ENCODE results near the gene TTLL8. TPM values are rescaled to one million over a fixed set of nuclear protein-coding genes. Genes with fewer than 3 reads are reported as not detected.

Gene TTLL8
- total RNA-seq, 3 donors from 2014 or later: not detected

DNA sequence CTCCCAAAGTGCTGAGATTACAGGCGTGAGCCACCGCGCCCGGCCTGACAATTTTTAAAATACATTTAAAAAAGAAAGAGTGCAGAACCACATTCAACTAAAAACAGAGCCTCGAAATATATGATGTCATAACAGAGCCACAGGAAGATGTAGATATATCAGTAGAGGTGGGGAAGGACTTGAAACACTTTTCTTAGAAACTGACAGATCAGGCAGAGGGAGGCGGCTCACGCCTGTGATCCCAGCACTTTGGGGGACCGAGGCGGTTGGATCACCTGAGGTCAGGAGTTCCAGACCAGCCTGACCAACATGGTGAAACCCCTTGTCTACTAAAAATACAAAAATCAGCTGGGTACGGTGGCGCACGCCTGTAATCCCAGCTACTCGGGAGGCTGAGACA lies 20.1 kb upstream of the TTLL8 start:
- DNase-seq (ENCODE audit: low spot score in 2 of 2): no peak
- H3K27ac ChIP-seq: no peak overlapping the region
- no peaks in the 10 kb centered on the region for H3K9me3 ChIP-seq
- no peak for TF ChIP-seq POLR2A (IDR thresholded peaks at IDR 0.05)
- no peak for TF ChIP-seq POLR2AphosphoS5 (IDR thresholded peaks at IDR 0.05)
- TF ChIP-seq, protein P1, sequence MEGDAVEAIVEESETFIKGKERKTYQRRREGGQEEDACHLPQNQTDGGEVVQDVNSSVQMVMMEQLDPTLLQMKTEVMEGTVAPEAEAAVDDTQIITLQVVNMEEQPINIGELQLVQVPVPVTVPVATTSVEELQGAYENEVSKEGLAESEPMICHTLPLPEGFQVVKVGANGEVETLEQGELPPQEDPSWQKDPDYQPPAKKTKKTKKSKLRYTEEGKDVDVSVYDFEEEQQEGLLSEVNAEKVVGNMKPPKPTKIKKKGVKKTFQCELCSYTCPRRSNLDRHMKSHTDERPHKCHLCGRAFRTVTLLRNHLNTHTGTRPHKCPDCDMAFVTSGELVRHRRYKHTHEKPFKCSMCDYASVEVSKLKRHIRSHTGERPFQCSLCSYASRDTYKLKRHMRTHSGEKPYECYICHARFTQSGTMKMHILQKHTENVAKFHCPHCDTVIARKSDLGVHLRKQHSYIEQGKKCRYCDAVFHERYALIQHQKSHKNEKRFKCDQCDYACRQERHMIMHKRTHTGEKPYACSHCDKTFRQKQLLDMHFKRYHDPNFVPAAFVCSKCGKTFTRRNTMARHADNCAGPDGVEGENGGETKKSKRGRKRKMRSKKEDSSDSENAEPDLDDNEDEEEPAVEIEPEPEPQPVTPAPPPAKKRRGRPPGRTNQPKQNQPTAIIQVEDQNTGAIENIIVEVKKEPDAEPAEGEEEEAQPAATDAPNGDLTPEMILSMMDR (IDR thresholded peaks at IDR 0.05): no peak
- intact Hi-C loops (cut with DNase I; ENCODE audit: low total_unique reads): no loop called here
- H3K36me3 ChIP-seq: no peaks in the 10 kb centered on the region
- H3K4me3 ChIP-seq: no peak overlapping the region
- H3K27me3 ChIP-seq: peaks cover 0 to 20% of the 10 kb centered on the region in 2 donors
- no peaks in the 10 kb centered on the region for H3K4me1 ChIP-seq

DNA sequence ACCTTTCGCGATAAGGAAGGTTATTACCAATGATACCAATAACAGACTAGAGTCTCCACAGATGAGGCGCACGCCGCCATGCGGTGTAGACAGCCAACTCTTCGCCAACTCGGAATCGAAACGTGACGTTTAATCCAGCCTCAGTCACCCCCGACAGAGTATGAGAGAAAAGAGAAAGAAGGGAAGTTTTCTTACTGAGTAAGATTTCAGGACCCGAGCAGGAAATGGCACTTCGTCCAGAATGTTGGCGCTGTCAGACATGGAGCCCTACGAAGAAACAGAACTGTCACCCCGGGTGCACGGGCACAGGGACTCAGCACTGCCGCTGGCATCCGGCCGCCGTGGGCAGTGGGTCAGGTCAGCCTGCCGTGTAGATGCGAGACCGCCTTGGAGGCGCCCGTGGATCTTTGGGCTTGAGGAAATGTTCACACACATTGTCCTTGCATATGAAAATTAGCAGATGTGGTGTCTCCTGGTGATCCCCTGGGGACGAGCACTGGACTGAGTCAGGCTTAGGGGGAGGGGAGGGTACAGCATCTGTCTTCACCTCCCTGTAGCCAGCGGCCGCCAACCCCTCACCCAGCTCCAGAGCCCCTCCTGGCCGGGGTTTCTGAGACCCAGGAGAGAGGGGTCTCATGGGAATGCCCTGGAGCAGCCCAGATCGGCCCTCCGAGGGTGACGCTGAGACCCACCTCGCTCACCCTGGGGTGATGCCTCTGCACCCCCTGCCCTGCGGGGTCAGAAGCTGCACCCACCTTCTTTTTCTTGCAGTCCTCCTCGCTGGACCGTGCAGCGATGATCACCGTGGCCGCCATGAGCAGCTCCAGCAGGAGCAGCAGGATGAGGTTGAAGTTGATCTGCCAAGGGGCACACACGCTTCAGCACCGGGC lies 18.8 kb upstream of the TTLL8 start:
- Histone ChIP-seq H3K9me3 (no peaks in the 10 kb centered on the region), H3K36me3 (no peaks in the 10 kb centered on the region), H3K4me1 (no peaks in the 10 kb centered on the region), H3K27me3 (peaks cover 0 to 11% of the 10 kb centered on the region in 2 donors), H3K27ac (no peak overlapping the region), H3K4me3 (no peak overlapping the region)
- intact Hi-C loops (cut with DNase I; ENCODE audit: low total_unique reads): no loop called here
- no peak for DNase-seq (ENCODE audit: low spot score in 2 of 2)
- TF ChIP-seq POLR2AphosphoS5 (IDR thresholded peaks at IDR 0.05): no peak
- no peak for TF ChIP-seq POLR2A (IDR thresholded peaks at IDR 0.05)

DNA sequence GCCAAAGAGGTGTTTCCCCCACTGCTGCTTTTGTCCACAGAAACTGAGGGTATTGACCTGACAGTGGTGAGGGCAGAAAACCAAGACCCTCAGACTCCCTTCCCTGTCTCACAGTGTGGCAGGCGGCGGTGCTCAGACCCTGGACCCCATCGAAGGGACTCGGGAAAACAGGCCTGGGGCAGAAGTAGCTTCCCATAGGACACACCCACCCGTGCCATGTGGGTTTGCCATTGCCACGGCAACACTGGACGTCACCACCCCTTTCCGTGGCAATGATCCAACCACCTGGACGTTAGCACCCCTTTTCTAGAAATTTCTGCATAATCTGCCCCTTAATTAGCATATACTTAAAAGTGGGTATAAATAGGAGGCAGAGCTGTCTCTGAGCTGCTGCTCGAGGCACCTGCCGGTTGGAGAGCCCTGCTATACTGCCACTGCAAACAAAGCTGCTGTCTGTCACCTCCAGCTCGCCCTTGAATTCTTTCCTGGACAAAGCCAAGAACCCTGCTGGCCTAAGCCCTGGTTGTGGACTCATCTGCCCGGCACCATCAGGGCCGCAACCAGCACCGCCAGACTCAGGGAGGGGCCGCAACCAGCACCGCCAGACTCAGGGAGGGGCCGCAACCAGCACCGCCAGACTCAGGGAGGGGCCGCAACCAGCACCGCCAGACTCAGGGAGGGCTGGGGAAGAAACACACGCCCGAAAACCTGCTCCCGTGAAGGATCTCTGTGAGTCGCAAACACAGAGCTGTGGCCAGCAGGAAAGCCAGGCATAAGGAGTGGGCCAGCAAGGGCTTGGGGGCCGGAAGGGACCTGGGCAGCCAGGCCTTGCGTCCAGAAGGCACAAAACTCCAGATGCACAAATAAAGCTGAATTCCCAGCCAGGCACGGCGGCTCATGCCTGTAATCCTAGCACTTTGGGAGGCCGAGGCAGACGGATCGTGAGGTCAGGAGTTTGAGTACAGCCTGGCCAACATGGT lies 16.7 kb upstream of the TTLL8 start:
- H3K27me3 ChIP-seq: peaks cover 0 to 9% of the 10 kb centered on the region in 2 donors
- H3K36me3 ChIP-seq: no peaks in the 10 kb centered on the region
- no peaks in the 10 kb centered on the region for H3K4me1 ChIP-seq
- DNase-seq (ENCODE audit: low spot score in 2 of 2): no peak
- H3K9me3 ChIP-seq: no peaks in the 10 kb centered on the region
- TF ChIP-seq POLR2A (IDR thresholded peaks at IDR 0.05): no peak
- TF ChIP-seq, protein P1 (IDR thresholded peaks at IDR 0.05): no peak
- TF ChIP-seq POLR2AphosphoS5 (IDR thresholded peaks at IDR 0.05): no peak
- intact Hi-C loops (cut with DNase I; ENCODE audit: low total_unique reads): no loop called here
- H3K4me3 ChIP-seq: no peak overlapping the region
- no peak overlapping the region for H3K27ac ChIP-seq

DNA sequence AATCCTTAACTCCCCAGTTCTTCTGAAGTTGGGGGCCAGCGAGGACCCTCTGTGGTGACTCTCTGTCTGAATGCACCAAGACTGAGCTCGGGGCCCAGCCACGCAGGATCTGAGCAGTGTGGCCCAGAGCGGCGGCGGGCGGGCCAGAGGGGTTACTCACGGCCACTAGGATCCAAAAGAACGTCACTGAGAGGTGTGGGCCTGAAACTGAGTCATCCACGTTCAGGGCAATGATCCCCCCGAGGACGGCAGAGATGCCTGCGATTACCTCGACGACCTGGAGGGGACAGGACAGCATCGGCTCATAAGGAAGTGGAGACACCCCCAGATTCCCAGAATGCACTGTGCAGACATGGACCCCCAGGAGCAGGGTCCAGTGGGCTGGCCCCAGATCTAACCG lies 16.0 kb upstream of the TTLL8 start:
- TF ChIP-seq POLR2AphosphoS5 (IDR thresholded peaks at IDR 0.05) (no peak), POLR2A (IDR thresholded peaks at IDR 0.05) (no peak)
- TF ChIP-seq, protein P1 (IDR thresholded peaks at IDR 0.05): no peak
- Histone ChIP-seq H3K4me3 (no peak overlapping the region), H3K36me3 (no peaks in the 10 kb centered on the region), H3K9me3 (no peaks in the 10 kb centered on the region), H3K27me3 (peaks cover 0 to 9% of the 10 kb centered on the region in 2 donors), H3K4me1 (no peaks in the 10 kb centered on the region), H3K27ac (no peak overlapping the region)
- intact Hi-C loops (cut with DNase I; ENCODE audit: low total_unique reads): no loop called here
- DNase-seq (ENCODE audit: low spot score in 2 of 2): no peak

DNA sequence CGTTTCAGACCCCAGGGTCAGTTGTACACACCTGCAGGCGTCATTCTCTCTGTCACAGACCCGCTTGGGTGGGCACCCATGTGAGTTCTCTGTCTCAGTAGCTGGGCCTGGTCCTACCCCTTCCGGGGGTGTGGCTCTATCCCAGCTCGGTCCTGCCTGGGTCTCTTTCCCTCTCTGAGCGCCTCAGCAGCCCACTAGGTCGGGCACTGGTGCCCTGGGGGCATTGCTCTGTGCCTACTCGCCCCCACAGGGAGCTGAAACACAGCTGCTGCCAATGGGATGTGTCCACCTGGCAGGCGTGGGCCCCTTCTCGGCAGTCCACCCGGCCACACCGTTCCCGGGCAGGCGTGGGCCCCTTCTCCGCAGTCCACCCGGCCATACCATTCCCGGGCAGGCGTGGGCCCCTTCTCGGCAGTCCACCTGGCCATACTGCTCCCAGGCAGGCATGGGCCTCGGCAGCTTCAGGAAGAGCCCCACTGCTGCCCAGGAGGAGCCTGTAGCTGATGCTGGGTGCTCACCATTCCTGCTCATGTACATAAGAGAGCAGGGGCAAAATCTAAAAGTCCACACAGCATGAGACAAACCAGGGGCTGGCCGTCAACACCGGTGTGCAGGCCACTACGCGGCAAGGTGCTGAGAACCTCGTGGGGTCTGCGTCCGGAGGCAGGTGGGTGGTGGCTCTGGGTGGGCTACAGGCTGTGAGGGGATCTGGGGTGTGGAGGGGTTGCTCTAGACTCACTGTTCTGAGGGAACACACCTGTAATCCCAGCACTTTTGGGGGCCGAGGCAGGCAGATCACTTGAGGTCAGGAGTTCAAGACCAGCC lies 14.8 kb upstream of the TTLL8 start:
- Histone ChIP-seq H3K27ac (no peak overlapping the region), H3K4me3 (no peak overlapping the region), H3K9me3 (no peaks in the 10 kb centered on the region), H3K4me1 (no peaks in the 10 kb centered on the region), H3K36me3 (no peaks in the 10 kb centered on the region), H3K27me3 (peaks cover 0 to 9% of the 10 kb centered on the region in 2 donors)
- DNase-seq (ENCODE audit: low spot score in 2 of 2): no peak
- no peak for TF ChIP-seq POLR2A (IDR thresholded peaks at IDR 0.05)
- TF ChIP-seq, protein P1 (IDR thresholded peaks at IDR 0.05): no peak
- no peak for TF ChIP-seq POLR2AphosphoS5 (IDR thresholded peaks at IDR 0.05)
- intact Hi-C loops (cut with DNase I; ENCODE audit: low total_unique reads): no loop called here
